PC-3 (cell line): ENCODE data around the gene BPI. TPM values are rescaled to one million over a fixed set of nuclear protein-coding genes. Genes with fewer than 3 reads are reported as not detected.

Experiments used
- ATAC-seq: fragments of 200-7000 bp; cut with Tn5 transposase; 2 replicates; pipeline ENCODE4 v1.9.1; 2020; ENCODE audit warnings: mild to moderate bottlenecking, moderate library complexity
- BruUV-seq: library from RNA; stranded (reverse); fragments of 400-500 nt; replicated peaks from 2 replicates; lab custom pipeline; 2021; lab: Mats Ljungman, UMichigan
- CTCF ChIA-PET: fragments of 300-600 bp; sonication (Branson Sonifier 250); formaldehyde crosslinking; loops from one replicate; lab custom pipeline; 2022; ENCODE audit warnings: antibody characterized with exemption; lab: Charles Lee
- POLR2A ChIA-PET: fragments of 300-600 bp; sonication (Branson Sonifier 250); formaldehyde crosslinking; loops from one replicate; lab custom pipeline; 2022; ENCODE audit warnings: antibody characterized with exemption; ENCODE audit not compliant: unreplicated experiment; lab: Charles Lee
- DNase-seq: peaks from one replicate; pipeline ENCODE4 v3.0.0-alpha.2; 2015
- H2AFZ ChIP-seq: fragments of 300-600 bp; sonication (generic); 2 replicates; pipeline ENCODE4 v1.6.0; 2016; ENCODE audit warnings: antibody characterized with exemption, low read length
- H3F3A ChIP-seq: fragments of 300-600 bp; sonication (generic); one replicate; pipeline ENCODE4 v1.6.0; 2017; ENCODE audit warnings: antibody characterized with exemption, low read length, control low read depth, mild to moderate bottlenecking; ENCODE audit not compliant: unreplicated experiment
- H3K27ac ChIP-seq: fragments of 300-600 bp; sonication (generic); 2 replicates; pipeline ENCODE4 v1.5.1; 2016; ENCODE audit warnings: mild to moderate bottlenecking, low read length
- H3K27me3 ChIP-seq: fragments of 300-600 bp; sonication (generic); 2 replicates; pipeline ENCODE4 v1.6.1; 2016; ENCODE audit warnings: low read length, mixed read lengths
- H3K36me3 ChIP-seq: fragments of 300-600 bp; sonication (generic); 2 replicates; pipeline ENCODE4 v1.6.1; 2016; ENCODE audit warnings: low read depth, mixed run types, low read length, mixed read lengths
- H3K4me1 ChIP-seq: fragments of 300-600 bp; sonication (generic); 2 replicates; pipeline ENCODE4 v1.5.1; 2016; ENCODE audit warnings: low read length; ENCODE audit not compliant: insufficient read depth
- H3K4me2 ChIP-seq: fragments of 300-600 bp; sonication (generic); 2 replicates; pipeline ENCODE4 v1.6.0; 2016; ENCODE audit warnings: low read length
- H3K4me3 ChIP-seq: fragments of 300-600 bp; sonication (generic); 2 replicates; pipeline ENCODE4 v1.5.1; 2016; ENCODE audit warnings: mild to moderate bottlenecking, low read length, mixed read lengths
- H3K79me2 ChIP-seq: fragments of 300-600 bp; sonication (generic); 2 replicates; pipeline ENCODE4 v1.6.1; 2017; ENCODE audit warnings: low read length, mixed read lengths
- H3K9ac ChIP-seq: fragments of 300-600 bp; sonication (generic); 2 replicates; pipeline ENCODE4 v1.6.0; 2016; ENCODE audit warnings: mild to moderate bottlenecking, low read length
- H3K9me2 ChIP-seq: fragments of 300-600 bp; sonication (generic); replicated peaks from 2 replicates; pipeline ENCODE4 v1.6.1; 2016; ENCODE audit warnings: mixed run types, low read length, mixed read lengths
- H3K9me3 ChIP-seq: fragments of 300-600 bp; sonication (generic); 2 replicates; pipeline ENCODE4 v1.6.1; 2016; ENCODE audit warnings: low read length, mixed read lengths
- H4K20me1 ChIP-seq: fragments of 300-600 bp; sonication (generic); 2 replicates; pipeline ENCODE4 v1.6.1; 2016; ENCODE audit warnings: low read length, mixed read lengths
- CTCF ChIP-seq: fragments of 300-600 bp; sonication (generic); conservative IDR thresholded peaks from 2 replicates; pipeline ENCODE4 v1.5.1; 2017; ENCODE audit warnings: antibody characterized with exemption, low read depth, mild to moderate bottlenecking, low read length
- EZH2 ChIP-seq: fragments of 300-600 bp; sonication (generic); IDR thresholded peaks from one replicate; pipeline ENCODE4 v1.6.1; 2017; ENCODE audit warnings: antibody characterized with exemption, mild to moderate bottlenecking, low read length; ENCODE audit not compliant: unreplicated experiment
- EZH2phosphoT487 ChIP-seq: fragments of 300-600 bp; sonication (generic); IDR thresholded peaks from 2 replicates; pipeline ENCODE4 v1.6.1; 2018; ENCODE audit warnings: mild to moderate bottlenecking, antibody characterized with exemption, low read length, borderline replicate concordance
- intact Hi-C: fragments of 100-400 bp; cut with micrococcal nuclease; formaldehyde crosslinking; loops from 2 replicates; pipeline ENCODE4 v1.9.0; 2023
- total RNA-seq: library from RNA; depleted of rRNA; stranded (reverse); fragments of >200 nt; gene quantifications from 2 replicates; pipeline ENCODE4 v1.2.3, GENCODE V29; 2014

BPI gene
- total RNA-seq, 1 experiment from 2014 or later: not detected

- H3K9me2 ChIP-seq: no peaks in the 10 kb centered on the region
- ChIA-PET POLR2A (no interaction called here), CTCF (no interaction called here)
- H3K4me3 ChIP-seq: no peak overlapping the region
- H3K27me3 ChIP-seq: no peaks in the 10 kb centered on the region
- no peaks in the 10 kb centered on the region for H3K79me2 ChIP-seq
- H2AFZ ChIP-seq: no peak overlapping the region
- no peaks in the 10 kb centered on the region for H3F3A ChIP-seq
- H3K27ac ChIP-seq: no peak overlapping the region
- intact Hi-C loops: loop anchor here (2.0 kb wide), 1 partner anchor 18 kb away; no protein-coding TSS in a partner anchor
- TF ChIP-seq CTCF (no peak), EZH2 (no peak), EZH2phosphoT487 (no peak)
- no peaks in the 10 kb centered on the region for H3K36me3 ChIP-seq
- ATAC-seq (no peak), DNase-seq (no peak)
- no peaks in the 10 kb centered on the region for H4K20me1 ChIP-seq
- H3K4me2 ChIP-seq: no peak overlapping the region
- H3K9me3 ChIP-seq: no peaks in the 10 kb centered on the region
- no TSS peak for BruUV-seq
- no peaks in the 10 kb centered on the region for H3K4me1 ChIP-seq
- no peak overlapping the region for H3K9ac ChIP-seq
These were observed 41.0 kb upstream of the BPI start for GRCh38 chr20:38262931-38263330.

GRCh38 chr20:38266426-38266825 lies 37.5 kb upstream of the BPI start:
- ATAC-seq: no peak
- TF ChIP-seq EZH2phosphoT487 (no peak), EZH2 (no peak), CTCF (no peak)
- Histone ChIP-seq H3K4me2 (no peak overlapping the region), H3K27ac (no peak overlapping the region), H3K4me1 (peaks cover 9% of the 10 kb centered on the region), H3K9ac (no peak overlapping the region), H3K9me3 (no peaks in the 10 kb centered on the region), H3F3A (no peaks in the 10 kb centered on the region), H3K36me3 (no peaks in the 10 kb centered on the region), H3K9me2 (no peaks in the 10 kb centered on the region), H2AFZ (no peak overlapping the region), H3K79me2 (no peaks in the 10 kb centered on the region), H3K4me3 (no peak overlapping the region), H4K20me1 (no peaks in the 10 kb centered on the region), H3K27me3 (no peaks in the 10 kb centered on the region)
- POLR2A ChIA-PET: no interaction called here
- no TSS peak for BruUV-seq
- no peak for DNase-seq
- intact Hi-C loops: no loop called here
- CTCF ChIA-PET: no interaction called here

- H3K36me3 ChIP-seq: no peaks in the 10 kb centered on the region
- no peak for TF ChIP-seq EZH2phosphoT487
- no peaks in the 10 kb centered on the region for H3K9me2 ChIP-seq
- no peak overlapping the region for H3K27ac ChIP-seq
- no peak overlapping the region for H3K9ac ChIP-seq
- ChIA-PET POLR2A (no interaction called here), CTCF (no interaction called here)
- ATAC-seq: no peak
- no peak for DNase-seq
- no peak overlapping the region for H3K4me3 ChIP-seq
- H3K27me3 ChIP-seq: no peaks in the 10 kb centered on the region
- H3K4me1 ChIP-seq: peaks cover 17% of the 10 kb centered on the region
- no peak overlapping the region for H2AFZ ChIP-seq
- no peak overlapping the region for H3K4me2 ChIP-seq
- intact Hi-C loops: no loop called here
- H3K9me3 ChIP-seq: no peaks in the 10 kb centered on the region
- H4K20me1 ChIP-seq: no peaks in the 10 kb centered on the region
- H3K79me2 ChIP-seq: no peaks in the 10 kb centered on the region
- BruUV-seq: no TSS peak
- H3F3A ChIP-seq: no peaks in the 10 kb centered on the region
These were observed 36.7 kb upstream of the BPI start for GRCh38 chr20:38267296-38267695.
